MM.1S (cell line): Measurements from ENCODE around the gene FZD7.

Experiments
- DNase-seq: peaks from one replicate; pipeline ENCODE4 v3.0.0-alpha.2; 2015
- H2AFZ ChIP-seq: fragments of 300-600 bp; sonication (generic); 2 replicates; pipeline ENCODE4 v1.6.0; 2016; ENCODE audit warnings: antibody characterized with exemption, low read length
- H3F3A ChIP-seq: fragments of 300-600 bp; sonication (generic); 2 replicates; pipeline ENCODE4 v1.6.1; 2016; ENCODE audit warnings: mild to moderate bottlenecking, antibody characterized with exemption, low read length, moderate library complexity, mixed read lengths; ENCODE audit not compliant: insufficient read depth
- H3K27ac ChIP-seq: fragments of 300-600 bp; sonication (generic); 2 replicates; pipeline ENCODE4 v1.5.1; 2016; ENCODE audit warnings: mild to moderate bottlenecking, low read length
- H3K27me3 ChIP-seq: fragments of 300-600 bp; sonication (generic); replicated peaks from 2 replicates; pipeline ENCODE4 v1.6.0; 2016; ENCODE audit warnings: low read length; ENCODE audit not compliant: insufficient read depth
- H3K36me3 ChIP-seq: fragments of 300-600 bp; sonication (generic); replicated peaks from 2 replicates; pipeline ENCODE4 v1.6.1; 2016; ENCODE audit warnings: mild to moderate bottlenecking, low read length, mixed read lengths; ENCODE audit not compliant: insufficient read depth
- H3K4me1 ChIP-seq: fragments of 300-600 bp; sonication (generic); 2 replicates; pipeline ENCODE4 v1.6.1; 2016; ENCODE audit warnings: low read length, mixed read lengths
- H3K4me2 ChIP-seq: fragments of 300-600 bp; sonication (generic); 2 replicates; pipeline ENCODE4 v1.6.0; 2016; ENCODE audit warnings: low read depth, low read length
- H3K4me3 ChIP-seq: fragments of 300-600 bp; sonication (generic); 2 replicates; pipeline ENCODE4 v1.5.1; 2016; ENCODE audit warnings: low read length, mixed read lengths
- H3K79me2 ChIP-seq: fragments of 300-600 bp; sonication (generic); 2 replicates; pipeline ENCODE4 v1.6.1; 2016; ENCODE audit warnings: mixed run types, low read length, mixed read lengths
- H3K9ac ChIP-seq: fragments of 300-600 bp; sonication (generic); 2 replicates; pipeline ENCODE4 v1.6.1; 2016; ENCODE audit warnings: low read length, mixed read lengths
- H3K9me2 ChIP-seq: fragments of 300-600 bp; sonication (generic); replicated peaks from 2 replicates; pipeline ENCODE4 v1.6.1; 2016; ENCODE audit warnings: mild to moderate bottlenecking, low read length, mixed read lengths; ENCODE audit not compliant: insufficient read depth
- H3K9me3 ChIP-seq: fragments of 300-600 bp; sonication (generic); replicated peaks from 2 replicates; pipeline ENCODE4 v1.6.1; 2016; ENCODE audit warnings: mild to moderate bottlenecking, low read length, mixed read lengths; ENCODE audit not compliant: insufficient read depth
- H4K20me1 ChIP-seq: fragments of 300-600 bp; sonication (generic); 2 replicates; pipeline ENCODE4 v1.6.1; 2016; ENCODE audit warnings: mild to moderate bottlenecking, low read length, moderate library complexity, mixed read lengths; ENCODE audit not compliant: insufficient read depth
- EZH2 ChIP-seq: fragments of 300-600 bp; sonication (generic); optimal IDR thresholded peaks from 2 replicates; pipeline ENCODE3; 2017; ENCODE audit warnings: low read depth, mild to moderate bottlenecking, antibody characterized with exemption, low read length, mixed read lengths
- EZH2phosphoT487 ChIP-seq: fragments of 300-600 bp; sonication (generic); IDR thresholded peaks from 2 replicates; pipeline ENCODE4 v1.6.1; 2018; ENCODE audit warnings: antibody characterized with exemption, low read length
- TF ChIP-seq, protein P1 (sequence below): fragments of 300-600 bp; sonication (generic); IDR thresholded peaks from 2 replicates; pipeline ENCODE4 v1.5.1; 2016; ENCODE audit warnings: antibody characterized with exemption, low read length, mixed read lengths

FZD7 gene

DNA sequence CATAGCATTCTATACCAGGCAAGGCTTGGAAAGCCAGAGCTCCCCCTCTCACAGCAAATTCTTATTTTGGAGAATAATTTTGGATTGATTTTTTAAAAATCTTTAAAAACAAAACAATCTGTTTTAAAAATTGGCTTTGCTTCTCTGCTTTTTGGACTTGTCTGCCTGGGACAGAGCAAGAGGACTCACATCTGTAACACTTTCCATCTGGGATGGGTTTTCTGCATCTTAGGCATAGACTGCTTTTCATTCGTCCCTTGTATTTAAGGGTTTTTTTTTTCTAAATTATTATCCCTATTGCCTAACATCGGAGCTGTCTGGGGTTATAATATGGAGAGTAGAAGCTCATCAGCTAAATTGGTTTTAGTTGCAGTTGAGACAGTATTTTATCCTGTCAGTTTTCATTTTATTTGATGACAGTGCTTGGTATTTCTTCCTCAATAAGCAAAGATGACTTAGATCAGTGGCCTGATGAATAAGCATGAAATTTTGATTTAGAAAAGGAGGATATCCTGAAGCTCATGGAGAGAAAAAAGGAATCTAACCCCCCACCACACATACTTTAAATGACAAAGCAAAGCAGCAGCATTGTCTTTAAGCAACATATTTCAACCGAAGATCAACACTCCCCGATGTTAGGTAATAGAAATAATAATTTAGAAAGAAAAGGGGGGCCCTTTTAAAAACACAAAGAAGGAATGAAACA, 2.3 kb upstream of the FZD7 start:
- Histone ChIP-seq H3K4me1 (peaks cover 3% of the 10 kb centered on the region; the same call in 1 of the 2 replicates), H3K27me3 (no peaks in the 10 kb centered on the region), H3K9me3 (no peaks in the 10 kb centered on the region), H3K79me2 (peaks cover 4% of the 10 kb centered on the region; the same call in 1 of the 2 replicates), H3K36me3 (no peaks in the 10 kb centered on the region), H3K9me2 (no peaks in the 10 kb centered on the region), H2AFZ (no peak overlapping the region), H4K20me1 (no peaks in the 10 kb centered on the region), H3K4me2 (no peak overlapping the region), H3F3A (0 out of 2 replicates have a peak, but pooled peaks cover 2% of the 10 kb centered on the region), H3K9ac (no peak overlapping the region), H3K4me3 (no peak overlapping the region), H3K27ac (no peak overlapping the region)
- no peak for DNase-seq
- TF ChIP-seq EZH2 (no peak), EZH2phosphoT487 (no peak)
- TF ChIP-seq, protein P1, sequence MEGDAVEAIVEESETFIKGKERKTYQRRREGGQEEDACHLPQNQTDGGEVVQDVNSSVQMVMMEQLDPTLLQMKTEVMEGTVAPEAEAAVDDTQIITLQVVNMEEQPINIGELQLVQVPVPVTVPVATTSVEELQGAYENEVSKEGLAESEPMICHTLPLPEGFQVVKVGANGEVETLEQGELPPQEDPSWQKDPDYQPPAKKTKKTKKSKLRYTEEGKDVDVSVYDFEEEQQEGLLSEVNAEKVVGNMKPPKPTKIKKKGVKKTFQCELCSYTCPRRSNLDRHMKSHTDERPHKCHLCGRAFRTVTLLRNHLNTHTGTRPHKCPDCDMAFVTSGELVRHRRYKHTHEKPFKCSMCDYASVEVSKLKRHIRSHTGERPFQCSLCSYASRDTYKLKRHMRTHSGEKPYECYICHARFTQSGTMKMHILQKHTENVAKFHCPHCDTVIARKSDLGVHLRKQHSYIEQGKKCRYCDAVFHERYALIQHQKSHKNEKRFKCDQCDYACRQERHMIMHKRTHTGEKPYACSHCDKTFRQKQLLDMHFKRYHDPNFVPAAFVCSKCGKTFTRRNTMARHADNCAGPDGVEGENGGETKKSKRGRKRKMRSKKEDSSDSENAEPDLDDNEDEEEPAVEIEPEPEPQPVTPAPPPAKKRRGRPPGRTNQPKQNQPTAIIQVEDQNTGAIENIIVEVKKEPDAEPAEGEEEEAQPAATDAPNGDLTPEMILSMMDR = no peak

DNA sequence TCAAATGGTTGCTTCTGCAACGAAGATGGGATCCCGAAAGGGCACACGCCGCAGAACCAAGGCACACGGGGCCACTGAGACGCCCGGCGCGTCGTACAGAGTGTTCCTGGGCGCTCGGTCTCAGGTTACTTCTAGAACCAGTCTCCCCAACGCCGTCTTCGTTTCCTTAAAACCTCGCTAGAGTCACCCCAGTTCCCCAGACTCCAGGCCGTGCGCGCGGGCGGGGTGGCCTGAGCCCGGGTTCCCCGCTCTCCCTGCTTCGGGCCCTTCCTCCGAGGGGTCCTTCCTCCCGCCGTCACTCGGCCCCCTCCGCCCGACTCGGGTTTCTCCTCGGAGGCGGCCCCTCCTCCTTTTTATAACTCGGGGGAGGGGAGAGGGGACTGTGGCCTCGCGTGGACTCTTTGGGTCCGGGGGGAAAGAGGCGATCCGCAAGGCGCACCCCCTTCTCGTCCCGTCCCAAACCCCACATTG, 774 bp upstream of the FZD7 start:
- TF ChIP-seq EZH2phosphoT487 (no peak), EZH2 (no peak)
- TF ChIP-seq, protein P1 = no peak
- H3K9me3 ChIP-seq = no peaks in the 10 kb centered on the region
- 0 out of 2 replicates have a peak, but pooled peaks cover 2% of the 10 kb centered on the region for H3F3A ChIP-seq
- H4K20me1 ChIP-seq = no peaks in the 10 kb centered on the region
- peak overlapping the region; percentile 81 for H3K4me3 ChIP-seq
- peaks cover 3% of the 10 kb centered on the region; the same call in 1 of the 2 replicates for H3K4me1 ChIP-seq
- H3K27ac ChIP-seq = peak overlapping the region; percentile 10; the same call in 1 of the 2 replicates
- peak overlapping the region; percentile 43; the same call in 1 of the 2 replicates for H3K9ac ChIP-seq
- peak overlapping the region; percentile 79 for H2AFZ ChIP-seq
- peaks cover 4% of the 10 kb centered on the region; the same call in 1 of the 2 replicates for H3K79me2 ChIP-seq
- peak overlapping the region; percentile 87 for H3K4me2 ChIP-seq
- H3K36me3 ChIP-seq = no peaks in the 10 kb centered on the region
- no peaks in the 10 kb centered on the region for H3K9me2 ChIP-seq
- no peaks in the 10 kb centered on the region for H3K27me3 ChIP-seq
- DNase-seq = peak; percentile 45

DNA sequence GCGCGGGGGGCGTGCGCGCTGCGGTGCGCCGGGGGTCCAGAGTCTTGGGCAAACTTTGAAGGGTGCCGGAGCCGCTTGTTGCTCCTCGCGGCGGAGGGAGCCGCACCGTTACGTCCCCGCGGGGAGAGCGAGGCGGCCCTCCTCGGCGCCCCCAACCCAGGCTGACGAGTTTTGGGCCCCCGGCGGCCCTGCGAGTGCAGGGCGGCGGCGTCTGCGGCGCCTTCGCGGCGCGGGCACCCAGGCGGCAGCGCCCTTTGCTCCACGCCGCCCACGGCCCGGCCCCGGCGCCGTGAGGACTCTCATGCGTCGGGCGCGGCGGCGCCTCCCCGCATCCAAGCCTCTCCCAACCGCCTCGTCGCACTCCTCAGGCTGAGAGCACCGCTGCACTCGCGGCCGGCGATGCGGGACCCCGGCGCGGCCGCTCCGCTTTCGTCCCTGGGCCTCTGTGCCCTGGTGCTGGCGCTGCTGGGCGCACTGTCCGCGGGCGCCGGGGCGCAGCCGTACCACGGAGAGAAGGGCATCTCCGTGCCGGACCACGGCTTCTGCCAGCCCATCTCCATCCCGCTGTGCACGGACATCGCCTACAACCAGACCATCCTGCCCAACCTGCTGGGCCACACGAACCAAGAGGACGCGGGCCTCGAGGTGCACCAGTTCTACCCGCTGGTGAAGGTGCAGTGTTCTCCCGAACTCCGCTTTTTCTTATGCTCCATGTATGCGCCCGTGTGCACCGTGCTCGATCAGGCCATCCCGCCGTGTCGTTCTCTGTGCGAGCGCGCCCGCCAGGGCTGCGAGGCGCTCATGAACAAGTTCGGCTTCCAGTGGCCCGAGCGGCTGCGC, 814 bp downstream of the FZD7 start:
- Histone ChIP-seq H3K4me3 (peak overlapping the region; percentile 68), H3K4me2 (peak overlapping the region; percentile 98), H4K20me1 (no peaks in the 10 kb centered on the region), H3K9me3 (no peaks in the 10 kb centered on the region), H3F3A (0 out of 2 replicates have a peak, but pooled peaks cover 2% of the 10 kb centered on the region), H3K4me1 (peaks cover 3% of the 10 kb centered on the region; the same call in 1 of the 2 replicates), H3K9me2 (no peaks in the 10 kb centered on the region), H3K27me3 (no peaks in the 10 kb centered on the region), H3K36me3 (no peaks in the 10 kb centered on the region), H3K79me2 (peaks cover 4% of the 10 kb centered on the region; the same call in 1 of the 2 replicates), H3K9ac (no peak overlapping the region), H3K27ac (peak overlapping the region; percentile 54; the same call in 1 of the 2 replicates), H2AFZ (peak overlapping the region; percentile 63)
- peak; percentile 16 for DNase-seq
- TF ChIP-seq EZH2phosphoT487 = no peak
- no peak for TF ChIP-seq EZH2
- TF ChIP-seq, protein P1 = no peak
